Neural cell (in vitro differentiated cells): ENCODE measurements around the gene OSBPL5.

ENCODE experiments used
- EP300 ChIP-seq: fragments of 450-650 bp; conservative IDR thresholded peaks from 2 replicates; pipeline ENCODE4 v1.6.1; 2014; ENCODE audit warnings: antibody characterized with exemption, mild to moderate bottlenecking, moderate library complexity; ENCODE audit not compliant: poor library complexity, severe bottlenecking
- POLR2AphosphoS5 ChIP-seq: IDR thresholded peaks from 2 replicates; pipeline ENCODE4 v1.6.1; 2012
- SMC3 ChIP-seq: fragments of 450-650 bp; conservative IDR thresholded peaks from 2 replicates; pipeline ENCODE4 v1.6.1; 2014; ENCODE audit warnings: antibody characterized with exemption, mild to moderate bottlenecking, moderate library complexity; ENCODE audit not compliant: poor library complexity
- TF ChIP-seq, protein P1 (sequence below): fragments of 450-650 bp; IDR thresholded peaks from 2 replicates; pipeline ENCODE4 v1.5.1; 2014; ENCODE audit warnings: antibody characterized with exemption, mild to moderate bottlenecking, moderate library complexity; ENCODE audit not compliant: poor library complexity, severe bottlenecking

DNA sequence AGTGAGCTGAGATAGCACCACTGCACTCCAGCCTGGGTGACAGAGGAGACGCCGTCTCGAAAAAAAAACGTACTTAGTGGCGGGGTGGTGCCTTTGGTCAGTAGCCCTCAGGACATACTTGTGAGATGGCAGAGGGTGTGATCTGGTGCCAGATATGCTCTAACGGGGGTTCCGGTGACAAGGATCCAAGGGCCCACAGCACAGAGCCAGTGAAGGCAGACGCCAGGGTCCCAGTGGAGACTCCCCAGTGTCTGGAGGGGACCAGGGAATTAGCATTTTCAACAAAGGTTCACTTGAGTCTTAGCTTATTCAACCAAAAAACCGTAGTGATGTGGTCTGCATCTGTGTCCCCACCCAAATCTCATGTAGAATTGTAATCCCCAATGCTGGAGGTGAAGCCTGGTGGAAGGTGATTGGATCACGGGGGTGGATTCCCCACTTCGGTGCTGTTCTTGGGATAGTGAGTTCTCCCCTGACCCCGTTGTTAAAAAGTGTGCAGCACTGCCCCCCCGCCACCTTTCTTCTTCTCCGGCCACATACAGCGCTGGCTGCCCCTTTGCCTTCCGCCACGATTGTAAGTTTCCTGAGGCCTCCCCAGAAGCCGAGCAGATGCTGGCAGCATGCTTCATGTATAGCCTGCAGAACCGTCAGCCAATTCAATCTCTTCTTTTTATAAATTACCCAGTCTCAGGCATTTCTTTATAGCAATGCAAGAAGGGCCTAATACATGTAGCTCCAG lies 26.6 kb upstream of the OSBPL5 start:
- TF ChIP-seq EP300 (no peak), SMC3 (no peak), POLR2AphosphoS5 (no peak)
- TF ChIP-seq, protein P1, sequence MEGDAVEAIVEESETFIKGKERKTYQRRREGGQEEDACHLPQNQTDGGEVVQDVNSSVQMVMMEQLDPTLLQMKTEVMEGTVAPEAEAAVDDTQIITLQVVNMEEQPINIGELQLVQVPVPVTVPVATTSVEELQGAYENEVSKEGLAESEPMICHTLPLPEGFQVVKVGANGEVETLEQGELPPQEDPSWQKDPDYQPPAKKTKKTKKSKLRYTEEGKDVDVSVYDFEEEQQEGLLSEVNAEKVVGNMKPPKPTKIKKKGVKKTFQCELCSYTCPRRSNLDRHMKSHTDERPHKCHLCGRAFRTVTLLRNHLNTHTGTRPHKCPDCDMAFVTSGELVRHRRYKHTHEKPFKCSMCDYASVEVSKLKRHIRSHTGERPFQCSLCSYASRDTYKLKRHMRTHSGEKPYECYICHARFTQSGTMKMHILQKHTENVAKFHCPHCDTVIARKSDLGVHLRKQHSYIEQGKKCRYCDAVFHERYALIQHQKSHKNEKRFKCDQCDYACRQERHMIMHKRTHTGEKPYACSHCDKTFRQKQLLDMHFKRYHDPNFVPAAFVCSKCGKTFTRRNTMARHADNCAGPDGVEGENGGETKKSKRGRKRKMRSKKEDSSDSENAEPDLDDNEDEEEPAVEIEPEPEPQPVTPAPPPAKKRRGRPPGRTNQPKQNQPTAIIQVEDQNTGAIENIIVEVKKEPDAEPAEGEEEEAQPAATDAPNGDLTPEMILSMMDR: no peak
